Skeletal muscle tissue (tissue), 4 donors: ENCODE measurements around the gene RMDN2. TPM values are rescaled to one million over a fixed set of nuclear protein-coding genes. Genes with fewer than 3 reads are reported as not detected.
"Not testable (repeated sequence)": the region's sequence is repeated elsewhere in the genome, so short reads cannot be mapped to it uniquely, and the experiment has no call there.

Source experiments
- H3K27ac ChIP-seq: one replicate; pipeline ENCODE4 v1.7.0; 2013; ENCODE audit warnings: mild to moderate bottlenecking, low read depth, low read length, inconsistent platforms
- H3K27me3 ChIP-seq, 3 donors: one replicate each; pipeline ENCODE4 v1.7.0; 2013; ENCODE audit warnings: low read length in 3 of 3; ENCODE audit not compliant: control insufficient read depth in 3 of 3, insufficient read depth in 3 of 3
- H3K36me3 ChIP-seq, 3 donors: one replicate each; pipeline ENCODE4 v1.7.0; 2013; ENCODE audit warnings: low read length in 3 of 3; ENCODE audit not compliant: control insufficient read depth in 3 of 3, insufficient read depth in 3 of 3
- H3K4me1 ChIP-seq, 3 donors: one replicate each; pipeline ENCODE4 v1.7.0; 2013; ENCODE audit warnings: low read length in 3 of 3, mild to moderate bottlenecking in 3 of 3; ENCODE audit not compliant: control insufficient read depth in 3 of 3, insufficient read depth in 3 of 3
- H3K4me3 ChIP-seq, 3 donors: one replicate each; pipeline ENCODE4 v1.7.0; 2013; ENCODE audit warnings: low read length in 3 of 3
- H3K9ac ChIP-seq, 3 donors: one replicate each; pipeline ENCODE4 v1.7.0; 2013; ENCODE audit warnings: low read length in 3 of 3, mild to moderate bottlenecking in 3 of 3, moderate library complexity in 2 of 3, low read depth in 1 of 3
- H3K9me3 ChIP-seq, 3 donors: one replicate each; pipeline ENCODE4 v1.7.0; 2013; ENCODE audit warnings: low read length in 3 of 3; ENCODE audit not compliant: control insufficient read depth in 3 of 3
- total RNA-seq: library from RNA; depleted of rRNA; stranded (reverse); fragments of >200 nt; gene quantifications from one replicate; pipeline ENCODE4 v1.2.3, GENCODE V29; 2014
- donor health status: Osteomylitis.

Gene RMDN2
- total RNA-seq, 1 donor from 2014 or later = 12.0 TPM

DNA sequence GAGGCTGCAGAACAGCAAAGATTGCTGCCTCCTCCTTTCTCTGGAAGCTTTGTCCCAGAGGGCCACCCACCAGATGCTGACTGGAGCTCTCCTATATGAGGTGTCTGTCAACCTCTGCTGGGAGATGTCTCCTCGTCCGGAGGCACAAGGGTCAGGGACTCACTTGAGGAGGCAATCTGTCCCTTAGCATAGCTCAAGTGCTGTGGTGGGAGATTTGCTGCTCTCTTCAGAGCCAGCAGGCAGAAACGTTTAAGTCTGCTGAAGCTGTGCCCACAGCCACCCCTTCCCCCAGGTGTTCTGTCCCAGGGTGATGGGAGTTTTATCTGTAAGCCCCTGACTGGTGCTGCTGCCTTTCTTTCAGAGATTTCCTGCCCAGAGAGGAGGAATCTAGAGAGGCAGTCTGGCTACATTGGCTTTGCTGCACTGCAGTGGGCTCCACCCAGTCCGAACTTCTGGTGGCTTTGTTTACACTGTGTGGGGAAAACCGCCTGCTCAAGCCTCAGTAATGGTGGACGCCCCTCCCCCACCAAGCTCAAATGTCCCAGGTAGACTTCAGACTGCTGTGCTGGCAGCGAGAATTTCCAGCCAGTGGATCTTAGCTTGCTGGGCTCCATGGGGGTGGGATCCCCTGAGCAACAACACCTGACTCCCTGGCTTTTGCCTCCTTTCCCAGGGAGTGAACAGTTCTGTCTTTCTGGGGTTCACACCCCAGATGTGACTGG is 37.1 kb downstream of the RMDN2 start:
- H3K27me3 ChIP-seq, H3K4me1 ChIP-seq, H3K4me3 ChIP-seq, H3K27ac ChIP-seq, H3K9ac ChIP-seq, H3K9me3 ChIP-seq, H3K36me3 ChIP-seq: not testable (repeated sequence)

DNA sequence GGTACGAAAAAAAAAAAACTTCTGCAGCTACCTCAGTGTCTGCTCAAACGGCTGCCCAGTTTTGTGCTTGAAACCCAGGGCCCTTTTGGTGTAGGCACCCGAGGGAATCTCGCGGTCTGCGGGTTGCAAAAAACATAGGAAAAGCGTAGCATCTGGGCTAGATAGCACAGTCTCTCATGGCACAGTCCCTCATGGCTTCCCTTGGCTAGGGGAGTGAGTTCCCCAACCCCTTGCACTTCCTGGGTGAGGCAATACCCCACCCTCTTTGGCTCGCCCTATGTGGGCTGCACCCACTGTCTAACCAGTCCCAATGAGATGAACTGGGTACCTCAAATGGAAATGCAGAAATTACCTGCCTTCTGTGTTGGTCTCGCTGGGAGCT is 37.6 kb downstream of the RMDN2 start:
- not testable (repeated sequence) for H3K4me3 ChIP-seq, H3K36me3 ChIP-seq, H3K9me3 ChIP-seq

DNA sequence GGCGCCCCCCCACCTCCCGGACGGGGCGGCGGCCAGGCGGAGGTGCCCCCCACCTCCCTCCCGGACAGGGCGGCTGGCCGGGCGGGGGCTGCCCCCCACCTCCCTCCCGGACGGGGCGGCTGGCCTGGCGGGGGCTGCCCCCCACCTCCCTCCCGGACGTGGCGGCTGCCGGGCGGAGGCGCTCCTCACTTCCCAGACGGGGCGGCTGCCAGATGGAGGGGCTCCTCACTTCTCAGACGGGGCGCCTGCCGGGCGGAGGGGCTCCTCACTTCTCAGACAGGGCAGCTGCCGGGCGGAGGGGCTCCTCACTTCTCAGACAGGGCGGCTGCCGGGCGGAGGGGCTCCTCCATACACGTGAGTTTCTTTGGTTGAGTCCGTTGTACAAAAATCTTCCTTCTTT is 38.8 kb downstream of the RMDN2 start:
- not testable (repeated sequence) for H3K9ac ChIP-seq, H3K27ac ChIP-seq, H3K36me3 ChIP-seq, H3K4me3 ChIP-seq, H3K27me3 ChIP-seq, H3K9me3 ChIP-seq, H3K4me1 ChIP-seq

More for the DNA sequence above, 37.6 kb downstream of the RMDN2 start:
- H3K4me1 ChIP-seq, H3K27me3 ChIP-seq, H3K9ac ChIP-seq, H3K27ac ChIP-seq: not testable (repeated sequence)

DNA sequence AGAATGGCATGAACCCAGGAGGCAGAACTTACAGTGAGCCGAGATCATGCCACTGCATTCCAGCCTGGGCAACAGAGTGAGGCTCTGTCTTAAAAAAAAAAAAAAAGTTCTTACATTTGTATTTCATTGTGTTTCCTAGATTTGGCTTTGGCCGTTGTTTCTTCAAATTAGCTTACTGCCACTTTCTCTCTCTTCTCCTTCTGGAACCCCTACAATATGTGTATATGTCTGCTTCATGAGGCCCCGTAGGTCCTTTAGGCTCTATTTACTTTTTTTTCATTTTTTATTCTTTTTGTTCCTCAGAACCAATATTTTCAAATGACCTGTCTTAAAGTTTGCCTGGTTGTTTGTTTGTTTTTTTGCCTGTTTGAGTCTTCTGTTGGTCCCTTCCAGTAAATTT is 41.2 kb downstream of the RMDN2 start:
- Histone ChIP-seq H3K4me1 (no peaks in the 10 kb centered on the region), H3K9ac (no peak overlapping the region), H3K36me3 (no peaks in the 10 kb centered on the region), H3K9me3 (no peaks in the 10 kb centered on the region), H3K4me3 (no peak overlapping the region), H3K27ac (no peak overlapping the region), H3K27me3 (no peaks in the 10 kb centered on the region)

DNA sequence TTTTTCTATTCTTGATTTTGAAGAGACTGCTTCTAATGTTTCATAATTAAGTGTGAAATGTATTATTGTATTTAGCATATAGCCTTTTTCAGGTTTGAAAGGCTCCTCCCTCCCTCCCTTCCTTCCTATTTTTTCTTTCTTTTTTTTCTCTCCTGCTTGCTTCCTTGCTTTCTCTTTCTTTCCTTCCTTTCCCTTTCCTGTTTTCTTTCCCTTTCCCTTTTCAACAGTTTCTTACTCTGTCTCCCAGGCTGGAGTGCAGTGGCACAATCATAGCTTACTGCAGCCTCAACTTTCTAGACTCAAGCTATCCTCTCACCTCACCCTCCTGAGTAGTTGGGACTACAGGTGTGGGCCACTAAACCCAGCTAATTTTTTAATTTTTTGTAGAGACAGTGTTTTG is 44.6 kb downstream of the RMDN2 start:
- no peak overlapping the region for H3K27ac ChIP-seq
- H3K4me1 ChIP-seq = no peaks in the 10 kb centered on the region
- H3K4me3 ChIP-seq = no peak overlapping the region
- H3K36me3 ChIP-seq = no peaks in the 10 kb centered on the region
- no peaks in the 10 kb centered on the region for H3K27me3 ChIP-seq
- no peaks in the 10 kb centered on the region for H3K9me3 ChIP-seq
- H3K9ac ChIP-seq = no peak overlapping the region

DNA sequence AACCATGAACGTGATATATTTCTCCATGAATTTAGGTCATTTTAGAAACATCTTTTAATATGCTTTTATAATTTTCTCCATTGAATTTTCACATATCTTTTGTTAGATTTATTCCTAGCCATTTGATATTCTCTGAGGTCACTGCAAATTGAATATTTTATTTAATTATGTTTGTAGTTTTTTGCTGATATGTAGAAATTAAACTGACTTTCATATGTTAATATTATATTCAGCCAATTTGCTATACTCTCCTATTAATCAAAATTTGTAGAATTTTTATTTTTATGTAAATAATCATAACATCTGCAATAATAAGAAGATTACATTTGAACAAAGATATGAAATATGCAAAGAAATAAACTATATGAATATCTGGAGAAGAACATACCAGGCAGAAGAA is 46.9 kb downstream of the RMDN2 start:
- no peaks in the 10 kb centered on the region for H3K9me3 ChIP-seq
- H3K4me1 ChIP-seq = no peaks in the 10 kb centered on the region
- H3K36me3 ChIP-seq = no peaks in the 10 kb centered on the region
- no peak overlapping the region for H3K27ac ChIP-seq
- H3K4me3 ChIP-seq = no peak overlapping the region
- no peaks in the 10 kb centered on the region for H3K27me3 ChIP-seq
- H3K9ac ChIP-seq = no peak overlapping the region

DNA sequence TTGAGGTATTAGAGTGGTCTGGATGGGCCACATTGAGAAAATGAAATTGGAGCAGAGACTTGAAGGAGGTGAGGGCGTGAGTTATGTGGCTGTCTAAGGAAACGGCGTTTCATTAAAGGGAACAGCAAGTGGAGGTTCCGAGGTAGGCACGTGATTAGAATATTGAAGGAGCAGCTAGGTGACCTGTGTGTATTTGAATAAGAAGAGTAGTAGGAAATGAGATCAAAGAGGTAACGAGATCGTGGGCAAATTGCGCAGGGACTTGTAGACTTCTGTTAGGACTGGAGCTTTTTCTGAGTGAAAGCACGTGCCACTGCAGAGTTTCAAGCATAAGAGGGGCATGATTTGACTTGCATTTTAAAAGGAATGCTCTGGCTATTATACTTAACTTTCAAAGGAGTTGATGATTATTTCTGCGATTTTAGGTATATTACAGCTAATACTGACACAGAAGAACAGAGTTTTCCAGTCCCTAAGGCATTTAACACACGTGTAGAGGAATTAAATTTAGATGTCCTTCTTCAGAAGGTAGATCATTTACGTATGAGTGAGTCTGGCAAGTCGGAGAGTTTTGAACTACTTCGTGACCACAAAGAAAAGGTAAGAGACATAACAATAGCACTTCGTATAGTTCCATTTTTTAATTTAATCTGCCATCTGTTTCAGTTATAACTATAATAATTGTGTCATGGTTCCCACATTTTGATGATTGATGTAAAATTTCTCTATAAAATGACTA is 48.7 kb downstream of the RMDN2 start:
- Histone ChIP-seq H3K4me1 (no peaks in the 10 kb centered on the region), H3K9ac (no peak overlapping the region), H3K4me3 (no peak overlapping the region), H3K27ac (no peak overlapping the region), H3K36me3 (no peaks in the 10 kb centered on the region), H3K9me3 (no peaks in the 10 kb centered on the region), H3K27me3 (no peaks in the 10 kb centered on the region)

DNA sequence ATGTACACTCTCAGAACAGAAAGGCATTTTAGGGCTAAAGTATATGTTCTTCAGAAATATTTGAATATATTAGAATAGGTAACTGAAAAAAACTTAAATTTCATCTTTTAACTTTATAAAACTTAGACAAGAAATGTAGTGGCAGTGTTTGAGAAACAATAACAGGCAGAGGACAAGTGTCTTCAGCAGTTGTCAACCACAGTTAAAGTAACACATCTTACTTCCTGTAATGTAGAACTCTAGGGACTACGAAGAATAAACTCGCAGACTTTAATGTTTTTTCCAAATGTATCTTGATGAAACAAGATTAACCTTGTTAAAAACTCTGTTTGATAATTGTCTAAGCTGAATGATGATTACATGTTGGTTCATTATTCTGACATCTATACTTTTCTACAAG is 50.7 kb downstream of the RMDN2 start:
- no peak overlapping the region for H3K27ac ChIP-seq
- H3K36me3 ChIP-seq = no peaks in the 10 kb centered on the region
- no peak overlapping the region for H3K9ac ChIP-seq
- H3K4me3 ChIP-seq = no peak overlapping the region
- H3K27me3 ChIP-seq = no peaks in the 10 kb centered on the region
- no peaks in the 10 kb centered on the region for H3K9me3 ChIP-seq
- H3K4me1 ChIP-seq = no peaks in the 10 kb centered on the region

DNA sequence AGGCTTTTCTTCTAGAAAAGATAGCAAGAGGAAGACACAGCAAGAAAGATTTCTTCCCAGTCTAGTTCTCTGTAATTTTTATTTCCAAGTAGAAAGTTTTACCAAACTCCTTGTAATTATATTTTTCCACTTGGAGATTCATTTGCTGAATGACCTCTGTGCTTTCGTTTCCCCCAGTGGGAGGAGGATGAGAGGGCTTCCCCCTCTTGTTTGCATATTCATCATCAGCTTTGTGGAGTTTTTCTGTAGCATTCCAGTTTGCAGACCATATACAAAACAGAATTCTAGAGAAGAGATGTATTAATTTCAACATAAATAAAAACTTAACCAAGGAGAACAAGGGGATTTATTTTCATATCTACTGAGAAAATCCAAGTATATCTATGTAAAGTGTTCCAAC is 51.3 kb downstream of the RMDN2 start:
- Histone ChIP-seq H3K4me3 (no peak overlapping the region), H3K4me1 (no peaks in the 10 kb centered on the region), H3K27me3 (no peaks in the 10 kb centered on the region), H3K36me3 (no peaks in the 10 kb centered on the region), H3K27ac (no peak overlapping the region), H3K9me3 (no peaks in the 10 kb centered on the region), H3K9ac (no peak overlapping the region)

DNA sequence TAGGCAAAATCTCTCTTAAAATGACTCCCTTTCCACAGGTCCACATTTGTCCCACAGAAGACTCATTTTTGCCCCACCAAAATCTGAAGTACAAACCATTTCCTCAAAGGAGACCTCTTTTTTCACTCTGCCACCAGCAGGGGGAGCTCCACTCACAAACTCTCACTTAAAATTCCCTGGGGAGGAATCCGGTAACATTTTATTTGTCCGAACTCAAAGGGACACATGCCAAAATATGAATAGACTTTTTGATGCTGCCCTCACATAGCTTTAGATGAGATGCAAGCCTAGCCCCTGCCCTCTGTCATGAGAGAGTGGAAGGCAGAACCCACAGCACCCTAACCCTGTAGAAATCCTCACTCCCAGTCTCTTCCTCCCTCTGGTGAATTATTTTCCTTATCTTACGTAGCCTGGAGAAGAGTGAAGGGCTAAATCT is 57.1 kb downstream of the RMDN2 start:
- Histone ChIP-seq H3K9ac (peak overlapping the region in 1 of 3 donors; percentile 9), H3K36me3 (no peaks in the 10 kb centered on the region), H3K27me3 (no peaks in the 10 kb centered on the region), H3K9me3 (no peaks in the 10 kb centered on the region), H3K4me1 (peaks cover 0 to 5% (median 0%) of the 10 kb centered on the region in 3 donors), H3K27ac (no peak overlapping the region), H3K4me3 (peak overlapping the region in 1 of 3 donors; percentile 32)
